Natural killer cell treated with Interleukin-12 subunit alpha and Interleukin-12 subunit beta and Interleukin-15 and Interleukin-18, amount 100 ng/mL, for 72 hours (primary cell): ENCODE data around the gene RNF2. TPM values are rescaled to one million over a fixed set of nuclear protein-coding genes. Genes with fewer than 3 reads are reported as not detected.
A peak's percentile ranks its signal among the peaks of the same experiment; 100 is the strongest.
"Not testable (repeated sequence)": the region's sequence is repeated elsewhere in the genome, so short reads cannot be mapped to it uniquely, and the experiment has no call there.

ENCODE experiments used
- ATAC-seq, 2 donors: fragments of 150-1000 bp; cut with Tn5 transposase in 1 of 2; sonication (Bioruptor Pico), chemical (Tn5 transposase) in 1 of 2; 2 replicates each; pipeline ENCODE4 v1.10.0; 2021
- DNase-seq: peaks from one replicate; pipeline ENCODE4 v3.0.0; 2022; ENCODE audit warnings: low spot score
- H3K27ac Mint-ChIP-seq, 2 donors: 1 replicate in 1 of 2; 2 replicates in 1 of 2; pipeline ENCODE4 v1.8.0; 2022; ENCODE audit warnings: mixed read lengths in 2 of 2, mild to moderate bottlenecking in 1 of 2, moderate library complexity in 1 of 2
- H3K27me3 Mint-ChIP-seq, 2 donors: 1 replicate in 1 of 2; 2 replicates in 1 of 2; pipeline ENCODE4 v1.8.0; 2022; ENCODE audit warnings: mixed read lengths in 2 of 2
- H3K36me3 Mint-ChIP-seq: one replicate; pipeline ENCODE4 v1.8.0; 2022; ENCODE audit warnings: mixed read lengths
- H3K4me1 Mint-ChIP-seq, 2 donors: 1 replicate in 1 of 2; 2 replicates in 1 of 2; pipeline ENCODE4 v1.8.0; 2022; ENCODE audit warnings: low read depth in 2 of 2, mixed read lengths in 2 of 2, mild to moderate bottlenecking in 1 of 2
- H3K4me3 Mint-ChIP-seq: one replicate; pipeline ENCODE4 v1.8.0; 2022; ENCODE audit warnings: mixed read lengths
- H3K9me3 Mint-ChIP-seq: 2 replicates; pipeline ENCODE4 v1.8.0; 2022; ENCODE audit warnings: mixed read lengths
- total RNA-seq, 2 donors: library from RNA; stranded (reverse); gene quantifications; one replicate each; pipeline ENCODE4 v1.2.3, GENCODE V29; 2022

Gene RNF2
- 10 to 100 TPM; 20.8 to 25.4 TPM for total RNA-seq

DNA sequence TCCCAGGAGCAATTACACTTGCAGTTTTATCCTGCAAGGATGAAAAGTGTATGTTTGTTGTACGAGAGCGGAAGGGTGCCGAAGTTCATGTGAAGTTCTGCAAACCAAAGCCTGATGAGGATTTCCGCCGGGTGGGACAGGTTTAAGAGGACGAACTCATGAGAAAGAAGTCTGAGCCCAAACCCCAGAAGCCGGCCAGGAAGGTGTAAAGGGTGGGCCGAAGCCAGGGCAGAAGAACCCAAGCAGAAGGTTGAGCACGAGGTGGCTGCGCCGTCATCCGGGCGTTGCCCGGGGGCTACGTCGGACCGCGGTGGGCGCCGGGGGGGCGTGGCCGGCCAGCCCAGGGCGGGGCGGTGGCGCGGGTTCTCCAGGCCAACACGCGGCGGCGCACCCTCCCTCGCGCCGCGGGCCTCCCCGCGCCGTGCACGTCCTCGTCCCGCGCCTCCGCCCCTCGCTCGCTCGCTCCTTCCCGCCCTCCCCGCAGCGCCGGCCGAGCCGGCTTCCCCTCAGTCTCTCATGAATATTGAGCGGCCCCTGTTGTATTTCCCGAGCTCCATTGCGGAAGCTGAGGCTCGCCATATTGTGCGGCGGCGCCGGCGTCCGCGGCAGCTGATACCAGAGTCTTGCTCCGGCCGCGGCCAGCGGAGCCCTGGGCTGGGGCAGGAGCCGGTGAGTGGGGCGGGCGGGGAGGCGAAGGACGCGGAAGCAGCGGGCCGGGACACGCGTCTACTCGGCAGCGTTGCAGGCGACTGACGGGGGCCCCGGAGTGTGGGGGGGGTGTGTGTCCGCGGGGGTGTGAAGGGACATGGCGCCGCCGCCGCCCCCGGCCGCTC is at the start of gene RNF2:
Gene RNF2 (plus strand): TSS at position 578 of the 833 bp plus-strand sequence. CDS start 41,996 bp downstream, outside the sequence.
- H3K27ac Mint-ChIP-seq, result peak within 1 kb of the TSS; percentile 71 to 92
- no peaks in the 10 kb centered on the region for H3K36me3 Mint-ChIP-seq
- no peaks in the 10 kb centered on the region for H3K27me3 Mint-ChIP-seq
- ATAC-seq, result peak; percentile 96
- peaks cover 26 to 27% of the 10 kb centered on the region in 2 donors for H3K4me1 Mint-ChIP-seq
- DNase-seq, result peak; percentile 87
- peak within 1 kb of the TSS; percentile 96 for H3K4me3 Mint-ChIP-seq
- no peaks in the 10 kb centered on the region for H3K9me3 Mint-ChIP-seq

DNA sequence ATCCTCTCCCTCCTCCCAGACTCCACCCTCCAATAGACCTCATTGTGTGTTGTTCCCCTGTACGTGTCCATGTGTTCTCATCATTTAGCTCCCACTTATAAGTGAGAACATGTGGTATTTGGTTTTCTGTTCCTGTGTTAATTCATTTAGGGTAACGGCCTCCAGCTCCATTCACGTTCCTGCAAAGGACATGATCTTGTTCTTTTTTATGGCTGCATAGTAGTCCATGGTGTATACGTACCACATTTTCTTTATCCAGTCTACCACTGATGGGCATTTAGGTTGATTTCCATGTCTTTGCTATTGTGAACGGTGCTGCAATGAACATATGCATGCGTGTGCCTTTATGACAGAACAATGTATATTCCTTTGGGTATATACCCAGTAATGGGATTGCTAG is 45.4 kb upstream of the RNF2 start:
- H3K36me3 Mint-ChIP-seq, DNase-seq, H3K4me3 Mint-ChIP-seq, ATAC-seq, H3K27ac Mint-ChIP-seq, H3K4me1 Mint-ChIP-seq, H3K9me3 Mint-ChIP-seq: not testable (repeated sequence)
- peaks cover 25 to 38% of the 10 kb centered on the region in 2 donors for H3K27me3 Mint-ChIP-seq

DNA sequence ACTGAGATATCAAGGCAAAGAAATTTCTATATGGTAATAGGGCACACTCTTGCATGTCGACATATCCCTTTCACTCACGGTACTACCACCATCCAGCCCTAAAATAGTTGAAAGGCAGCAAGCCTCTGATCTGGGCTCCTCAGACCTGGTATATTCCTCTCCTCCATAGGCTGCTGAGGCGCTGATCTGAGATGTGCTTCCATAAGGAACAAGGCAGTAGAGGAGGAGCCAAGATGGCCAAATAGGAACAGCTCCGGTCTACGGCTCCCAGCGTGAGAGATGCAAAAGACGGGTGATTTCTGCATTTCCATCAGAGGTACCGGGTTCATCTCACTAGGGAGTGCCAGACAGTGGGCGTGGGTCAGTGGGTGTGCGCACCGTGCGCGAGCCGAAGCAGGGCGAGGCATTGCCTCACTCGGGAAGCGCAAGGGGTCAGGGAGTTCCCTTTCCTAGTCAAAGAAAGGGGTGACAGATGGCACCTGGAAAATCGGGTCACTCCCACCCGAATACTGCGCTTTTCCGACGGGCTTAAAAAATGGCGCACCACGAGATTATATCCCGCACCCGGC is 44.0 kb upstream of the RNF2 start:
- not testable (repeated sequence) for ATAC-seq, H3K36me3 Mint-ChIP-seq, H3K27ac Mint-ChIP-seq, H3K4me3 Mint-ChIP-seq, DNase-seq, H3K9me3 Mint-ChIP-seq, H3K4me1 Mint-ChIP-seq
- H3K27me3 Mint-ChIP-seq, result peaks cover 20 to 30% of the 10 kb centered on the region in 2 donors

DNA sequence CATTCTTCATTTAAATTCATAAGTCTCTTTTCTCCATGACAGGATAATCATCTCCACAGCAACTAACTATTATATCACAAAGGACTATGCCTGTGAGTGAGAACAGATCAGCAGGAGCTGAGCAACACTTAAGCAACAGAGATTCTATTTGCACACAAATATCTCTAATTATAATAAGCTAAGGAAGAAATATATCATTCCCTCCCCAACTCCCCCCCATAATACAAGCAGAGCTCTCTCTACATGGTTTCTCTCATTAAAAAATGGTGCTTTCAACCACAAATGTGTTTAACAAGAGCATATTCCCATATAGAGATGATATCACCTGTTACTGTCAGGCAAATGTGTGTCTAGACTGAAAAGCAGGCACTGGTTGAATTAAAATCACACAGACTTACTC is 36.5 kb upstream of the RNF2 start:
- no peaks in the 10 kb centered on the region for H3K36me3 Mint-ChIP-seq
- H3K4me1 Mint-ChIP-seq, result no peaks in the 10 kb centered on the region
- no peaks in the 10 kb centered on the region for H3K9me3 Mint-ChIP-seq
- peaks cover 13 to 24% of the 10 kb centered on the region in 2 donors for H3K27me3 Mint-ChIP-seq
- no peak for DNase-seq
- no peak for ATAC-seq
- no peak overlapping the region for H3K27ac Mint-ChIP-seq
- no peak overlapping the region for H3K4me3 Mint-ChIP-seq

DNA sequence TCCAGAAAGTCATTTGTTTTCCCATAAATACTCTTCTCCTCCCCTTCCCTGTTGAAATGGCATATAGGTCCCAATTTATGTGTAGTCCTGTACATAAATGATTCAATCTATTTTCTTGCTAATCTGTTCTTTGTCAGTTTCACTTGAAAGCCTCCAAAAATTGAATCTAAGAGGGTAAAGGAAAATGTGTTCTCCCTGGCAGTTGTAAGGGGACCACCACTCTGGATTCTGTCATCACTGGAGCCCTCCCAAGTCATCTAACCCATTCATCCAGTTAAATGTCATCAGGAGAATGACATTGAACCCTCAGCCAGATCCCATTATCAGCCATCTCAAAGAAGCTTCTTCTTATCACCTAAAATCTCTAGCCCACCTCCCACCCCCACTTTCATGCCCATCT is 35.0 kb upstream of the RNF2 start:
- peaks cover 15 to 30% of the 10 kb centered on the region in 2 donors for H3K27me3 Mint-ChIP-seq
- H3K36me3 Mint-ChIP-seq, result no peaks in the 10 kb centered on the region
- no peaks in the 10 kb centered on the region for H3K9me3 Mint-ChIP-seq
- ATAC-seq, result no peak
- no peaks in the 10 kb centered on the region for H3K4me1 Mint-ChIP-seq
- H3K4me3 Mint-ChIP-seq, result no peak overlapping the region
- H3K27ac Mint-ChIP-seq, result no peak overlapping the region
- no peak for DNase-seq

DNA sequence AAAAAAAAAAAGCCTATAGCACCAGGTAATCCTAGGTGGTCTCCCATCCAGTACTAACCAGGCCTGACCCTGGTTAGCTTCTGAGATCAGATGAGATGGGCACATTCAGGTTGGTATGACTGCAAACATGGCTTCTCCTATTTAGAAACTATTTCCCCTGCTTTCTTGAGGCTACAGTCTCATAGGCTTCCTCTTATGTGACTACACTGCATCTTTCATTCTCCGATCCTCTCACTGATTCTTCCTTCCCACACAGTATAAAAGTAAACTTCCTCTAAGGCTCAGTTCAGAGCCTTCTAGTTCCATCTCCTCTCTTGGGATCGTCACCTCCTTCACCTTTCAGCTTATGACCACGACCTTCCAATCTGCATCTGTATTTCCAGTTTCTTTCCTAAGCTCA is 30.4 kb upstream of the RNF2 start:
- ATAC-seq (no peak), DNase-seq (no peak)
- H3K4me3 Mint-ChIP-seq, result no peak overlapping the region
- no peaks in the 10 kb centered on the region for H3K36me3 Mint-ChIP-seq
- no peaks in the 10 kb centered on the region for H3K9me3 Mint-ChIP-seq
- no peak overlapping the region for H3K27ac Mint-ChIP-seq
- no peaks in the 10 kb centered on the region for H3K4me1 Mint-ChIP-seq
- H3K27me3 Mint-ChIP-seq, result peaks cover 18 to 31% of the 10 kb centered on the region in 2 donors

DNA sequence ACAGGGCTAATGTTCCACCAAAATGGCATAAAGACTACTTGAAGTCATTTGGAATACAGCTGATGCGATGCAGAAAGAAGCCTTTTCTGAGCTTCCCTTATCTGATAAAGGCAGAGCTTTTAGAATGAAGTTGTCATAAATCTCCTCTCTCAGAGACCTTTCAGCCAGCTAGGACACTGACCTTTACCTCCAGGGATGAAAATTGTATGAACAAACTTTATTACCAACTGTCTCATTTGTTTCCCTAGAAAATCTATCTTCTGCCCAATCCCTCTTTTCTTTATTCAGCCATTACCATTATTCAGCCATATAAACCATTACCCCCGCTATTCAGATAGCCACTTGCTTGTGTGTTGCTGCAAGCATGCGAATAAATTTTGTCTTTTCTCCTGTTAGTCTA is 29.7 kb upstream of the RNF2 start:
- no peaks in the 10 kb centered on the region for H3K36me3 Mint-ChIP-seq
- peaks cover 14 to 24% of the 10 kb centered on the region in 2 donors for H3K27me3 Mint-ChIP-seq
- H3K4me3 Mint-ChIP-seq, result no peak overlapping the region
- no peaks in the 10 kb centered on the region for H3K9me3 Mint-ChIP-seq
- no peak overlapping the region for H3K27ac Mint-ChIP-seq
- H3K4me1 Mint-ChIP-seq, result no peaks in the 10 kb centered on the region
- DNase-seq (no peak), ATAC-seq (no peak)

DNA sequence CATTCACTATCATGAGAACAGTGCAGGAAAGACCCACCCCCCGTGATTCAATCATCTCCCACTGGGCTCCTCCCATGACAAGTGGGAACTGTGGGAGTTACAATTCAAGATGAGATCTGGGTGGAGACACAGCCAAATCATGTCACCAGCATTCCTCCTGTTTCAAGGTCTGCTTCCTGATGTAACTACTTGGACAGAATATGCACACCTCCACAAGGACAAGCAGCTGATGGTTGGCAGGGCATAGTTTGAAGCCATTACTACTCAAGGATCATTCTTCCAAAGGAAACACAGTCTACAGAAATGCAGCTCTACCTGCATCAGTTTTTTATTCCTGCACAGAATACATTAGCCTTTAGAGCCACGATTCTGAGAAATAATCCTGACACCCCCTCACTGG is 28.5 kb upstream of the RNF2 start:
- Mint-ChIP-seq H3K27me3 (peaks cover 14% of the 10 kb centered on the region in 2 donors), H3K4me3 (no peak overlapping the region), H3K9me3 (no peaks in the 10 kb centered on the region), H3K36me3 (no peaks in the 10 kb centered on the region), H3K27ac (no peak overlapping the region), H3K4me1 (no peaks in the 10 kb centered on the region)
- DNase-seq (no peak), ATAC-seq (no peak)

DNA sequence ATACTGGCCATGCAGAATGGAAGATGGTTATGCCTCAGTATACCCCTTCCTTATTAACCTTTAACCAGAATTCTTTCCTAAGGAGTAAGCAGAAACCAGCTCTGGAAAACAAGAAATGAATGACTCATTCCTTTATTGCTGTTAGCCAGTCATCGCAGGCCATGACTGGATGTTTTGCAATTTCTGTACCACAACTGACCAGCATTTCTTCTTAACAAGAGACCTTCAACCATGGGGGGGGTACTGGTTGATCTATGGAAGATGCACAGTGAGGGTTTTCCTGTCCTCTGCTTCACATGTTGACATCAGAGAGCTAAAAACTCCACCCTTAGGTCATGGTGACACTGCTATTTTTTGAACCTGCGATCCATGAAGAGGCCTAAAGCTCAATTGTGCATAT is 28.0 kb upstream of the RNF2 start:
- DNase-seq (no peak), ATAC-seq (no peak)
- H3K4me1 Mint-ChIP-seq, result no peaks in the 10 kb centered on the region
- no peak overlapping the region for H3K27ac Mint-ChIP-seq
- H3K36me3 Mint-ChIP-seq, result no peaks in the 10 kb centered on the region
- H3K9me3 Mint-ChIP-seq, result no peaks in the 10 kb centered on the region
- no peak overlapping the region for H3K4me3 Mint-ChIP-seq
- H3K27me3 Mint-ChIP-seq, result peaks cover 10 to 11% of the 10 kb centered on the region in 2 donors

DNA sequence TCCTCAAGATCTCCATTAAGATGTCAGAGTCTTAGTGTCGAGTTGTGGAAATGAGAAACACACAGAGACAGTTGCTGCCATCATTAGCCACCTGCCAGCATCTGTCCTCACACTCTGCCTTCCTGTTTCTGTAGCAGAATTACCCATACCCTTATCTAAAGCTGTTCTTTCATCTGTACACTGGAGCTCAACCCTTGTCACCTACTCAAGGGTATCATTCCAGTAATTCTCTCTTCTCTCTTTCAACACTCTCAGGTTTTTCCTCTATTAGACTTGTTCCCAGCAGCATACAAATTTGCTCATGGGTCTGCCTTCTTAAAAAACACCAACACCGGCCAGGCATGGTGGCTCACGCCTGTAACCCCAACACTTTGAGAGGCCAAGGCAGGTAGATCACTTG is 27.4 kb upstream of the RNF2 start:
- Mint-ChIP-seq H3K27me3 (peaks cover 7 to 11% of the 10 kb centered on the region in 2 donors), H3K36me3 (no peaks in the 10 kb centered on the region), H3K4me1 (no peaks in the 10 kb centered on the region), H3K27ac (no peak overlapping the region), H3K9me3 (no peaks in the 10 kb centered on the region), H3K4me3 (no peak overlapping the region)
- no peak for ATAC-seq
- DNase-seq, result no peak

DNA sequence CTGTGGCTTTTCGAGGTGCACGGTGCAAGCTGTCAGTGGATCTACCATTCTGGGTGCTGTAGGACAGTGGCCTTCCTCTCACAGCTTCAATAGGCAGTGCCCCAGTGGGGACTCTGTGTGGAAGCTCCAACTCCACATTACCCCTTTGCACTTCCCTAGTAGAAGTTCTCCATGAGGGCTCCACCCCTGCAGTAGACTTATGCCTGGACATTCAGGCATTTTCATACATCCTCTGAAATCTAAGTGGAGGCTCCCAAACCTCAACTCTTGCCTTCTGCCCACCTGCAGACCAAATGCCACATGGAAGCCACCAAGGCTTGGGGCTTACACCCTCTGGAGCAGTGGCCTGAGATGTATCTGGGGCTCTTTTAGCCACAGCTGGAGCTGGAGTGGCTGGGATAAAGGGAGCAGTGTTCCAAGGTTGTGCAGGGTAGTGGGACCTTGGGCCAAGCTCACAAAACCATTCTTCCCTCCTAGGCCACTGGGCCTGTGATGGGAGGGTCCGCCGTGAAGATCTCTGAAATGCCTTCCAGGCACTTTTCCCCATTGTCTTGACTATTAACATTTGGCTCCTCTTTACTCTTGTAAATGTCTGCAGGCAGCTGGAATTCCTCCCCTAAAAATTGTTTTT is 18.0 kb upstream of the RNF2 start:
- Mint-ChIP-seq H3K27me3 (peaks cover 13 to 28% of the 10 kb centered on the region in 2 donors), H3K9me3 (peaks cover 8% of the 10 kb centered on the region), H3K4me3 (no peak overlapping the region), H3K27ac (no peak overlapping the region), H3K36me3 (peaks cover 19% of the 10 kb centered on the region), H3K4me1 (no peaks in the 10 kb centered on the region)
- ATAC-seq (no peak), DNase-seq (no peak)

DNA sequence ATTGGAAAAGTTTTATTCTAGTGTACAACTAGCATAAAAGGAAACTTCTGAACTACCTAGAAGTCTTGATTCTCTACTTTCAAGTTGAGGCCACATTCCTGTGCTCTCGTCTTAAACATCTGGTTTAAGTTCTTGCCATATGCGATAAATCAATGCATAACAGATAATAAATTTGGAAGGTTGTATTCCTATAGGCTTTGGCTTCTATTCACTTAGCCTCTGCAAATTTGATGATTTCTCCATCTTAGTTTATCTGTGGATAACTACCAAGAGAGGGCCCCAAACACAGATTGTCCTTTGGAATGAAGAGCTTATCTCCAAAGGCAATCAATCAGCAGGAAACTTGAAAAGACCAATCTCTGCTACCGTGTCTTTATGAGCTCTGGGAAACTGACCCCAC is 11.7 kb upstream of the RNF2 start:
- Mint-ChIP-seq H3K27ac (no peak overlapping the region), H3K9me3 (no peaks in the 10 kb centered on the region), H3K4me1 (no peaks in the 10 kb centered on the region), H3K27me3 (peaks cover 8 to 20% of the 10 kb centered on the region in 2 donors), H3K4me3 (no peak overlapping the region), H3K36me3 (no peaks in the 10 kb centered on the region)
- ATAC-seq, result no peak
- DNase-seq, result no peak

DNA sequence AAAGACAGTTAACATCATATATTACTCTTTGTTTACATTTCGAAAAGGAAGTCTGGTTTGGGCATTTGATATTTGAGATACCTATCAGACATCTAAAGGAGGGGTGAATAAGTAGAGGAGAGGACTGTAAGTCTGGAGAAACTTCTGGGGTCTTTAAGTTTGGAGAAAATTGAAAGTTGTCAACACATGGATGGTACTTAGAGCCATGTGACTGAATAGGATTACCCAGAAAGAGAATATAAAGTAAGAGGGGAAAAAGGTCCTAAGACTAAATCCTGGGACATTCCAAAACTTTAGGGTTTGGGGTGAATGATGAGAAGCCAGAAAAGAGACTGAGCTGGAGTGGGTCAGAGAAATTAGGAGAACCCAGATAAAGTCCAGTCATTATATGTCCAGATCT is 10.1 kb upstream of the RNF2 start:
- no peak for ATAC-seq
- Mint-ChIP-seq H3K36me3 (no peaks in the 10 kb centered on the region), H3K4me3 (no peak overlapping the region), H3K4me1 (no peaks in the 10 kb centered on the region), H3K27me3 (peaks cover 4 to 10% of the 10 kb centered on the region in 2 donors), H3K27ac (no peak overlapping the region), H3K9me3 (no peaks in the 10 kb centered on the region)
- no peak for DNase-seq

DNA sequence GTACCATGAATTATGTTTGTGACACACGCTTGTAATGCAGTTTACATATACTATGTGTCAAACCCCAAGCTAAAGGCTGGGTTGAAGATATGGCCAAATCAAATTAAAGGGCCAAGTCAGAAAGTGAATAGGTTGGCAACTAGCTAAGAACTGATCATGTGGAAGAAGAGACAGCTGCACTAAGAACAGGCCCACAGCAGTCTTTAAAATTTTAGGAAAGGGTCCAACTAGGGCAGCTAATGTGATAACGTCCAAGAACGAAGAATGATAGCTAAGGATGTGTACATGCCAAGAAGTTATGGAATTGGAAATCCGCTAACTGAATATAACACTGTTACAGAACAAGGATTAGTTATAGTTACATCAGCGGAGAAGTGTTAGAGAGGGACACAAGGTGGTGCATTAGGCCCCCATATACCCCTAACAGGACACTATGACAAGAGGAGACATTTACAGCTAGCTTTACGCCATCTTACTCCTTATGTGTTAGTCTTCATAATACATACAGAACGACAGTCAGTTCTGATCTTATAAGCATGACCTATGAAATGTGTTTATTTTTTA is 6.5 kb upstream of the RNF2 start:
- Mint-ChIP-seq H3K4me1 (peaks cover 0 to 2% of the 10 kb centered on the region in 2 donors), H3K9me3 (no peaks in the 10 kb centered on the region), H3K27me3 (peaks cover 0 to 2% of the 10 kb centered on the region in 2 donors), H3K36me3 (no peaks in the 10 kb centered on the region), H3K27ac (no peak overlapping the region), H3K4me3 (no peak overlapping the region)
- ATAC-seq, result no peak
- DNase-seq, result no peak
